HG02678 (cell line): ENCODE results near the gene C4BPB.

Source experiments
- ATAC-seq: cut with Tn5 transposase; IDR thresholded peaks from one replicate; pipeline ENCODE4 v1.9.1; 2021; ENCODE audit warnings: mild to moderate bottlenecking, moderate library complexity; ENCODE audit not compliant: unreplicated experiment

Gene C4BPB

DNA sequence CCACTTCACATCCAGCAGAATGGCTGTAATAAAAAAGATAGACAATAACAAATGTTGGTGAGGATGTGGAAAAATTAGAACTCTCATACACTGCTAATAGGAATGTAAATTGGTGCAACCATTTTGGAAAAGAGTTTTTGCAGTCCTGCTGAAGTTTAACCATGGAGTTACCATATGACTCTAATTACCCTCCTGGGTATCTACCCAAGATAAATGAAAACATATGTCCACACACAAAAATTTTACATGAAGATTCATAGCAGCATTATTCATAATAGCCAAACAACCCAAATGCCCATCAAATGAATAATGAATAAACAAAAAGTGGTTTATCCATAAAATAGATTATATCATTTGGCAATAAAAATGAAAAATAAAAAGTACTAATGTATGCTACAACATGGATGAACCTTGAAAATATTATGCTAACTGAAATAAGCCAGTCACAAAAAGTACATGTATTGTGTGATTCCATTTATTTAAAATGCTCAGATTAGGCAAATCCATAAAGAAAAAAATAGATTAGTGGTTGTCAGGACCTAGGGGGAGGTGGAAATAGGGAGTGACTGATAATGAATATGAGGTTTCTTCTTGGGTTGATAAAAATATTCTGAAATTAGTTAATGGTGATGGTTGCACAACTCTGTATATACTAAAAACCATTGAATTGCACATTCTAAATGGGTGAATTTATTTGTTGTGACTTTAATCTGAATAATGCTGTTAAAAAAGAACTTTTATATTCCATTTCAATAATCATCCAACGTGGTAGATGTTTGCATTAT is 41.8 kb downstream of the C4BPB start:
- ATAC-seq: no peak

DNA sequence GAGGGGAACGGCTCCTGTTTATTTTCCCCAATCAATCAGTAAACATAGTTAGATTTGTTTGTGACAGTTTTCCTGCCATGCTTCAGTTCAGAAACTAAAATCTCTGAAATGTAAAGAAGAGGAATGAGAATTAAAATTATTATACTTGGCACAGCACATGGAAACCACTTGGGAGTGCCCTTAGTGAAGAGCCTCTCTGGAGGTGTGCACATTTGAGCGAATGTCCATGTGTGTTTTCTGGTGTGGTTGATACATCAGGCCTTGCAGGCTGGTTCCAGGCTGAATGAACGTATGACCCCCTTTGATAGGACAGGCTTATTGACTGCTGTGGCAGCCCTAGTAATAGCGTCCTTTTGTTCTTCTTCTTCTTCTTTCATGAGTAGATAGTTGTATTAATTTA is 42.5 kb downstream of the C4BPB start:
- ATAC-seq: no peak

DNA sequence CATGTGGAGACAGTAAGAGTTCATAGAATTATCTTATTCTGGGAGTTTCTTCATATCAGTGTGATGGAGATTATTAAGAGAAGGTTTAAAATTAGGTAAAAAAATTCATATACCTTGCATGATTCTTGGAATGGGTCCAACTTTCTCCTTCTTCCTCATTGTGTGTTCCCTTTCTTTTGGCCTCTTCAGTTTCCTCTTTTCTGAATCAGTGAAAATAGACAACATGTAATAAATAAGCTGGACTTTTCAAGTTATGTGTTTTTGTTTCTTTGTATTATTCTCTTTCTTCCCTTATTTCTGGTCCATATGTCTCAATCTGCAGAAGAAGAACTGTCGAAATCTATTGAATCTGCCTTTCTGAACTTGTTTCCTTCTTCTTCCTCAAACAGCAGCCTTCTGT is 45.9 kb downstream of the C4BPB start:
- no peak for ATAC-seq

DNA sequence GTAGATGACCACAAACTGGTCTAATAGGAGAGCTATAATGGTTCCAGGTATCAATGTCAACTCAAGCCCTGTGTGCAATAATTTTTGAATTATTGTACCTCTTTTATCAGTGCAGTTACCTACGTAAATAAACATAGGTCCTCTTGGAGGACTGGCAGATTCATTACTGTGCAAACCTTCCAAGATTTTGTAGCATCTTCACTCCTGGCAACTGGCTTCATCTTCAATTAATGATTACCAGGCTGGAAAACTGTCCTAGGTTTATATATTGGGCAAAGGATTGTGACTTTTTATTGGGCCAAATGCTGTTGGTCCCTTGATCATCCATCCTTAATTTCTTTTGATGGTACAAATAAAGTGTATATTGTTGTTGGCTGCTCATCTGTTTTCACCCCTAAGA is 51.0 kb downstream of the C4BPB start:
- ATAC-seq: no peak

DNA sequence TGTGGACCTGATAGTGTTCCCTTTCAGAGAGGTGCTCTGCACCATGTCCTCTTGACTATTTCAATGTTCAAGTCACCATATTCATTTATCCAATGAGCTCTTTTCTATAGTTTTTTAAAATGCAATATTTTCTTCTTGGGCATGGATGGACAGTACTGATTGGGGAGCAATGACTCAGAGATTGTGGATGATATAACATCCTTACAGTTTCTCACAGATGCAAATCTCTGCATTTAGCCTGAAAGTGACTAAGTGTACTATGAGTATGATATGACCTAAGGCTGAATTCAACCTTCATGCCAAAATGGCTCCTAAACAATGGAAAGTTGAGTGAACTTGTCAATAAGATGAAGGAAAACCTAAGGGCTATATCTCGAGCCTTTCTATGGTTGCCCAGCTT is 51.9 kb downstream of the C4BPB start:
- no peak for ATAC-seq

DNA sequence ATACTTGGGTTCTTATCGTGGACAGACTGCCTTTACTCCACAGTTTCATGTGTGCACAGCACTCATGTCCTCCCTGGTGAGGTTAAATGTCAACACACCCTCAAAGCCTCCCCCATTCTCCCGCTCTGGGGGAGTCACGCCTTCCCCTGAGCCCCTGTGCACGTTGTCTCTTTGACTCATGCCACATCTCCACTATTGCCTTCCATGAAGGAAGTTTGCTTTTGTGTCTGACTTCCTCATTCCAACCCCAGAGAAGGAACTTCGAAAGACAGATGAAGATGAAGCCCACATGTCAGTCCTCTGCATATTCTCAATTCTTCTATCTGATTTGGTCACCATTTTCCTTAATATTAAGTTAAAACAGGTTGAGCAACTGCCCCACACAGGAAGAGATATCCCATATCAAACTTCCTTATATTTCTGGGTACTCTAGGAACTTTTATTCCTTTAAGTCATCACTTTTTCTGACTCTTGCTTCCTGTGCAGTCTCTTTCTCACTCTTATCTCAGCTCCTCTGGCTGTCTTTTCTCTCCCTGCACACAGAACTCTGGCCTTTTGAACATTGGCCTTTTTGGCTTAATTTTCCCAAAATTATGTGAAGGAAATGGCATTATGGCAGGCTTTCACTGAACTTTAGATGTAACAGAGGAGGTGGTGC is 56.9 kb downstream of the C4BPB start:
- ATAC-seq: no peak
